ENCODE results near the gene RNF208.
"Not testable (repeated sequence)": the region's sequence is repeated elsewhere in the genome, so short reads cannot be mapped to it uniquely, and the experiment has no call there.

Gene RNF208, protein sequence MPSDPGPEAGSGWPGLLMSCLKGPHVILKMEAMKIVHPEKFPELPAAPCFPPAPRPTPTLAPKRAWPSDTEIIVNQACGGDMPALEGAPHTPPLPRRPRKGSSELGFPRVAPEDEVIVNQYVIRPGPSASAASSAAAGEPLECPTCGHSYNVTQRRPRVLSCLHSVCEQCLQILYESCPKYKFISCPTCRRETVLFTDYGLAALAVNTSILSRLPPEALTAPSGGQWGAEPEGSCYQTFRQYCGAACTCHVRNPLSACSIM

DNA sequence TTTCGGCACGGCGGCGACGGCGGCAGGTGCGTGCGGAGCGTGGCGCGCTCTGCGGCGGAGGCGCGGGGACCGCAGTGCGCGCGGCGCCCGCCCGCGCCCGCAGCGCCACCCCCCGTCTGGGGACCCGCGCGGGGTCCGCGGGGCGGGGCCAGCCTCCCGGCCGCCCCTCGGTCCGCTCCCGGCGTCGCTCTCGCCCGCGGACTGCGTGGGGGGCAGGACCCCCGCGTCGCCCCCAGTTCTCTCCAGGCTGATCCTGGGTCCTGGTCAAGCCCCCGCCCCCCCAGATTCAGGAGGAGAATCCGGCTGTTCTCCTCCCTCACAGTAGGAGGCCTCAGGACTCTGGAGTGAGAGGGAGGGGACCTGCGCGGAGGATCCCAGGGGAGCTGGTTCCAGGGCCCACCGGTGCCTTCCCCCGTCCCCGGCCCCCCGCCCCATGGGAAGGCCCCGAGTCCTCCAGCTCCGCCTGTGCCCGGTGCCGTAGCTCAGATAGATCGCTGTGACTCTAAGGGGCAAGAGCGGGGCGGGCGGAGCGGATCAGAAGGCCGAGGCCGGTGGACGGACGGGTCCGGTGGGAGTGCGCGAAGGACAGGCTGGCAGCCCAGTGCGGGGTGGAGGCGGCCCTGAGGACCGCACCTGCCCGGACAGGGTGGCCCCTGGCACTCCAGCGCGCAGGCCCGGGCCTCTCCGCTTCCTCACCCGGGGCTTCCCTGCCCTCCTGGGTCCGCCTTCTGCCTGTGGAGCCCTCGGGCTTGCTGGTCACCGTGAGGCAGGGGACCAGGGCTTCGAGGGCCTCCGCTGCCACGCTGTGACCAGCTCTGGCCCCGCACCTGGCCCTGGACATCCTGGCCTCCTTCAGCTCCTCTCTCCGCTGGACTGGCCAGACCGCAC lies at the start of gene RNF208:
Gene RNF208, minus strand, starts transcription at position 51 of the 888 bp plus-strand sequence. CDS start 1,028 bp downstream, outside the sequence.
- DNase-seq (ENCODE audit: low read depth in 2 of 2) = no peak

DNA sequence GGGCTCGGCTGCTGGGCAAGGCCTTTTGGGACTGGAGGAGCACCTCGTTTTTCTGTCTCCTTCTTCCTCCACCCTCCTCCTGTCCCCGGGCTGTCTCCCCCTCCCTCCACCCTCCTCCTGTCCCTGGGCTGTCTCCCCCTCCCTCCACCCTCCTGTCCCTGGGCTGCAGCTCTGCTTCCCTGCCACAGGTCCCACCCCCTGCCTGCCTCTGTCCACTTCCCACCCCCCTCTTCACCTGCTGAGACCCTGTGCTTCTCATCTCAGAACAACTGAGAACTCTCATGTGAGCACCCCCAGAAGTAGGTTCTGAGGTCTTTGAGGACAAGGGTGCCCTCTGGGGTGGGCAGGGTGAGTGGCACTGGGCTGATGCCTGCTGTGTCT lies 49.6 kb upstream of the RNF208 start:
- no peak for DNase-seq (ENCODE audit: low read depth in 2 of 2)

DNA sequence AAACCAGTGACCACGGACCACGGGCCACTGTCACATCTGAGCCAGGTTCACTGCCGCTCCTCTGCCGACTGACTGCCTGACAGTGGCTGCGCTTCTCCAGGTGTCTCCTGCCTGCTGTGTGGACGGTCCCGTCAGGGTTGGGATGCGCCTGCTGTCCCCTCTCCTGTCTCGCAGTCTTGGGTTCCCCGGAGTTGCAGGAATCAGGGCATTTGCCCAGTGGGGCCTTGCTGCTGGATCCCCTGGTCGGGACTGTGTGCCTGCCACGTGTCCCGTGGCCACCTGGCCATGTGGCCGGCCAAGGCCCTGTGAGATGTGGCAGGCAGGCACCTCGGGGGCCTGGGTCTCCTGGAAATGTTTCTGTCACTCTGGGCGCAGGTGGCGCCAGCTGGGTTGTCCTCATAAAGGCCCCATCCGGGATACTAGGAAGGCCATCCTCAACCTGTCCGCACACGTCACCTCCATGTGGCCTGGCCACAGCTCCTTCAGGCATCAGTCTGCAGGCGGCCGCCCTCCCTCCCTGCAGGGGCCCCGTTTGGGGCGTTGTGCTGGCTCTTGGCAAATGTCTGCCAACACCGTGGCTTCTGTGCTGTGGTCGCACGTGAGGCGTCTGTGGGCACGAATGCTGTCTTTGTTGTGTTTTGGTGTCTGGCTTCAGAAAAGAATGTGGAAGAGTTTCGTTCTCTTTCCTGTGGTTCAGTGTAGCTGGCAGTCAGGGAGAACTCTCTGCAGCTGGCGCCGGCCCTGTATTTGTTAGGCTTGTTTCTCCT lies 49.1 kb upstream of the RNF208 start:
- no peak for DNase-seq (ENCODE audit: low read depth in 2 of 2)

DNA sequence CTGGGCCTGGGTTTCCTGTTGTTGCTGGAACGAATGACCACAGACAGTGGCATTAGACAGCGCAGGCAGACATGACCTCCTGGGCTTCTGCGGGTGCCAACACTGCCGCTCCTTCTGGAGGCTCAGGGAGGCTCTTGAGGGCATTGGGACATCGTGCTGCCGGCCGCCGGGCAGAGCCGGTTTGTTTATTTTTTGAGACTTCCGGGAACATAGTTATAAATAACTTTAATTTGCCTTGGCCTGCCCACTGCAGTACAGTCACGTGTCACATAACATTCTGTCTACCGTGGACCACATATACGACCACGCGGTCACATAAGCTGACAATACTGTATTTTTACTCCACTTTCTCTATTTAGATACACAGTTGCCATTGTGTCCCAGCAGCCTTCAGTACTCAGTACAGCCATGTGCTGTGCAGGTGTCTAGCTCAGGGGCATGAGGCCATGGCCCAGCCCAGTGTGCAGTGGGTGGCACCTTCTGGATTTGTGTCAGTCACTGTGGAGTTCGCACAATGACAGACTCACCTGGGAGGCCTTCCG lies 47.3 kb upstream of the RNF208 start:
- DNase-seq (ENCODE audit: low read depth in 2 of 2) = no peak

DNA sequence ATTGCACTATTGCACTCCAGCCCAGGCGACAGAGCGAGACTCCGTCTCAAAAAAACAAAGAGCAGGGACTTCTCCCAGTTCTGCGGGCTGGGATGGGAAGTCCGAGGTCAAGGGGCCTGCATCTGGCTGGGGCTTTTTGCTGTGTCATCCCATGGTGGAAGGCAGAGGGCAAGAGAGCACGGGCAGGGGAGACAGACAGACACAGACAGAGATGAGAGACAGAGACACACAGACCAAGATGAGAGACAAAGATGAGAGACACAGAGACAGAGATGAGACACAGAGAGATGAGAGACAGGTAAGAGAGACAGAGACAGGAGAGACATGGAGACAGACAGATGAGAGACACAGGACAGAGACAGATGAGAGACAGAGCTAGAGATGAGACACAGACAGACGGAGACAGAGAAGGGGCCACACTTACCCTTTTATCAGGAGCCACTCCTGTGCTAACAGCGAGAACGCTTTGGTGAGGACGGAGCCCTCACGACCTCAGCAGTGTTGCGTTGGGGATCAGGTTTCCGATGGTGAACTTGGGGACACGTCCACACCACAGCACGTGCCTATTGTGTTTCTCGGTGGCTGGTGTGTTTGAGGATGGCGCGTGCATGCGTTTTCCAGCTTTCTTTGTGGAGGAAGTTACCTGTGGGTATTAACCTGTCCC lies 46.6 kb upstream of the RNF208 start:
- no peak for DNase-seq (ENCODE audit: low read depth in 2 of 2)

DNA sequence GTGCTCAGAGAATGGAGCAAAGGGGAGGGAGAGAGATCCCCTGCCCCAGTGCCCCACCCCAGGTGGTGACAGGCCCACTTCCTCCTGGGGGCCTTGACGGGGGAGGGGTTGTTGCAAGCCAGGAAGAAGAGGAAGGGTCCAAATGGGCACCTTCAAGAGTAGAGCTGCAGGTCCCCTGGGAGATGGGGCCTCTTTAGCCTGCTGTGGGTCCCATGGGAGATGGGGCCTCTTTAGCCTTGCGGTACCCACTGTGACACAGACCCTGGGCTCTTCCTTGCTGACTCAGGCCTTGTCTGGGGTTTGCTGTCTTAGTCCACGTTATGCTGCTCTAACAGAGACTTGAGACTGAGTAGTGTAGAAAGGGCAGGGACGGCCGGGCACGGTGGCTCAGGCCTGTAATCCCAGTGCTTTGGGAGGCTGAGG lies 45.9 kb upstream of the RNF208 start:
- DNase-seq (ENCODE audit: low read depth in 2 of 2) = no peak

DNA sequence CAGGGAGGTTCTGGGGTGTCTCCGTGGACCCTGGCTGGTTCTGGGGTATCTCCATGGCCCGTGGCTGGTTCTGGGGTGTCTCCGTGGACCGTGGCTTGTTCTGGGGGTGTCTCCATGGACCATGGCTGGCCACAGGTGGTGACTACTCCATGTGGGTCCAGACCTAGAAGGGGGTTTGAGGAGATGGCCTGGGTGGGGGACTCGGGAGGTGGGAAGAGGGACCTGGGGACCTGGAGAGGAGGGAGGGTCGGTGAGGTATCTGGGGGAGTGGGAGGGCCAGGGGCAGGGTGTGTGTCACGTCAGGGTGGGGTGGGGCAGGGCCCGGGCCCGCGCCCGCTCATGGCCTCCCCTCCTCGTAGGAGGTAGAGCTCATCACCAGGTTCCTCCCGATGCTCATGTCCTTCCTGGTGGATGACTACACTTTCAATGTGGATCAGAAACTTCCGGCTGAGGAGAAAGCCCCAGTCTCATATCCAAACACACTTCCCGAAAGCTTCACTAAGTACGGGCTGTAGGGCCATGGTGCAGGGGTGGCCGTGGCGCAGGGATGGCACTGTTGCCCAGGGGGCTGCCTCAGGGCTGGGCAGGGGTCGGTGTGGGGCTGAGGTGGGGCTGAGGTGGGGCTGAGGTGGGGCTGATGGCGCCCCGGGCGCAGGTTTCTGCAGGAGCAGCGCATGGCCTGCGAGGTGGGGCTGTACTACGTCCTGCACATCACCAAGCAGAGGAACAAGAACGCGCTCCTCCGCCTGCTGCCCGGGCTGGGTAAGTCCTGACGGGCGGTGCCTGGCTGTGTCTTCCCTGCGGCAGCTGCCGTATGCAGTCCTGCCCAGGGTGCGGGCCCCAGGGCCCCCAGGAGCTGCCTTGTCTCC lies 44.8 kb upstream of the RNF208 start:
- no peak for DNase-seq (ENCODE audit: low read depth in 2 of 2)

DNA sequence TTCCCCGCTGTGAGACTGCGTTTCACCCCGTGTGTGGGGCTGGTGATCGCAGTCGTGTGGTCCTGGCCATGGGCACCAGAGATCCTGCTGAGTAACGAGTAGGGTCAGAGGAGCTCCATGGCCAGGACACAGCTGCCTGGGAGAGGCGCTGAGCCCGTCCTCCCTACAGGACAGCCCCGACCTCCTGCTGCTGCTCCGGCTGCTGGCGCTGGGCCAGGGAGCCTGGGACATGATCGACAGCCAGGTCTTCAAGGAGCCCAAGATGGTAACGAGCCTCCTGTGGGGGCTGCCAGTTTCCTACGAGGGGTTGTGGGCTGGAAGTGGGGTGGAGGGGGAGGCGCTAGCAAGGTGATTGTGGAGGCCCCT lies 44.1 kb upstream of the RNF208 start:
- no peak for DNase-seq (ENCODE audit: low read depth in 2 of 2)

DNA sequence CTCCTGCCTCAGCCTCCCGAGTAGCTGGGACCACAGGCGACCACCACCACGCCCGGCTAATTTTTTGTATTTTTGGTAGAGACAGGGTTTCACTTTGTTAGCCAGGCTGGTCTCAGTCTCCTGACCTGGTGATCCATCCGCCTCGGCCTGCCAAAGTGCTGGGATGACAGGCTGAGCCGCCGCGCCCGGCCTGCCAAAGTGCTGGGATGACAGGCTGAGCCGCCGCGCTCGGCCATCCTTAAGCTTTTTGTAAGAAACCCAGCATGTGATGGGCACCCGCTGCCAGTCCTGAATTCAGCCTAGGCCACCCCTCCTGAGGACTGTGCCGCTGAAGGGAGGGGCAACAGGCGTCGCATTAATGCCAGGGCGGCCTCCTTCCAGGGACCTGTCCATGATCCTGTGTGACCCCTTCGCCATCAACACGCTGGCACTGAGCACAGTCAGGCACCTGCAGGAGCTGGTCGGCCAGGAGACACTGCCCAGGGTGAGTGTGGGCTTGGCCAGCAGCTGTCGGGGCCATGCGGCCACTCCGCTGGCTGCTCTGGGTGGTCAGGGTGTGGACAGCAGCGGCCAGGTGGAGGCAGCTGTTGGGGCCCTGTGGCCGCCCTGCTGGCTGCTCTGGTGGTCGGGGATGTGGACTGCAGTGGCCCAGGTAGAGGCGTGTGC lies 43.6 kb upstream of the RNF208 start:
- DNase-seq (ENCODE audit: low read depth in 2 of 2) = no peak

DNA sequence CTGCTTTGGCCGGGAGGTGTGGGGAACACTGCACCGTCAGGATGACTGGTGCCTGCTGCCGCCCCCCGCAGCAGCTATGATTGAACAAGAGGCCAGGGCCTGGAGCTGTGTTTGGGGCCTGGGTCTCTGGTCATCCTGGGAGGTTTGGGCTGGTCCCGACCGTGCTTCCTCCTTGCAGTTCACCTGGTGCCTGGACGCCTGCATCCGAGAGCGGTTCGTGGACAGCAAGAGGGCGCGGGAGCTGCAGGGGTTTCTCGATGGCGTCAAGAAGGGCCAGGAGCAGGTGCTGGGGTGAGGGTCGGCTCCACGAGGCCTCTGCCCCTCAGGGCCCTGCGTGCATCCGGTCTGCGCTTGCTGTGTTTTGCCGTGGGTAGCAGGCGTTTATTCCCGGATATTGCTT lies 42.0 kb upstream of the RNF208 start:
- no peak for DNase-seq (ENCODE audit: low read depth in 2 of 2)

DNA sequence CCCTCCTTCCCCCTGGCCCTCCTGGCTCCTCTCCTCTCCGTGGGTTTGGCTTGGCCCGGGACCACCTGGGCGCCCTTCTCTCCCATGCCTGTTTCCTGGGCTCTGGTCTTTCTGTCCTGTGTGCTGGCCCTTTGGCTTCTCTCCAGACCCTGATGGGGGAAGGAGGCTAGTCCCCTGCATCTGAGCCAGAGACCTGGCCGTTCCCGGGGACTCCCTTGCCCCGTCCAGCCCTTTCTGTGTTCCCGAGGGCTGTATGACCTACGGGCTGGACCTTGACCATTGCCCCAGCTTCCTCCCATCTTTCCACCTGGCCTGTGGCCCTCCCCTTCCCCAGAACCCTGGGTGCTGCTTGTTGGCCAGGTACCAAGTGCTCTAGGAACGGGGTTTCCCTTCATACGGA lies 41.5 kb upstream of the RNF208 start:
- DNase-seq (ENCODE audit: low read depth in 2 of 2) = no peak

DNA sequence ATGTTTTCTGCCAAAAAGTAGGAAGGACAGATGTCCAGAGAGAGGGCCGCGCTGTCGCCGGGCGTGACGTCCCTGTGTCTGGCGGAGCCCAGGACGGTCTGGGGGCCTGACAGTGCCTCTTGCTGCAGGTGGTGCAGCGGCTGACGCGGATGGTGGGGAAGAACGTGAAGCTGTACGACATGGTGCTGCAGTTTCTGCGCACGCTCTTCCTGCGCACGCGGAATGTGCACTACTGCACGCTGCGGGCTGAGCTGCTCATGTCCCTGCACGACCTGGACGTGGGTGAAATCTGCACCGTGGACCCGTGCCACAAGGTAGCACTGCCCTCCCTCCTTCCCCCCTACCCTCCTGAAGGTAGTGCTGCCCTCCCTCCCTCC lies 40.9 kb upstream of the RNF208 start:
- DNase-seq (ENCODE audit: low read depth in 2 of 2) = no peak

DNA sequence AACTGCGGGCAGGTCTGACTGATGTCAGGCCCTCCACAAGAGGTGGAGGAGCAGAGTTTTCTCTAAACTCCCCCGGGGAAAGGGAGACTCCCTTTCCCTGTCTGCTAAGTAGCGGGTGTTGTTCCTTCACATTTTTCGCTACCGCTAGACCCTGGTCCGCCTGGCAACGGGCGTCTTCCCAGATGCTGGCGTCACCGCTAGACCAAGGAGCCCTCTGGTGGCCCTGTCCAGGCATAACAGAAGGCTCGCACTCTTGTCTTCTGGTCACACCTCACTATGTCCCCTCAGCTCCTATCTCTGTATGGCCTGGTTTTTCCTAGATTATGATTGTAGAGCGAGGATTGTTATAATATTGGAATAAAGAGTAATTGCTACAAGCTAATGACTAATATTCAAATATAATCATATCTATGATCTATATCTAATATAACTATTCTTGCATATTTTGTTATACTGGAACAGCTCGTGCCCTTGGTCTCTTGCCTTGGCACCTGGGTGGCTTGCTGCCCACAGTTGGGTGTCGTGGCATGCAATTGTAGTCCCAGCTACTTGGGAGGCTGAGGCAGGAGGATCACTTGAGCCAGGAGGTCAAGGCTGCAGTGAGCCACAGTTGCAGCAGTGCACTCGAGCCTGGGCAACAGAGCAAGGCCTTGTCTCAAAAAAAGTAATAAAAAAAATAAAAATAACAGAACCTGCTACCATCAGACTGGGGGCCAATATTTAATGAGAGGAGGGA lies 40.3 kb upstream of the RNF208 start:
- not testable (repeated sequence) for DNase-seq (ENCODE audit: low read depth in 2 of 2)

DNA sequence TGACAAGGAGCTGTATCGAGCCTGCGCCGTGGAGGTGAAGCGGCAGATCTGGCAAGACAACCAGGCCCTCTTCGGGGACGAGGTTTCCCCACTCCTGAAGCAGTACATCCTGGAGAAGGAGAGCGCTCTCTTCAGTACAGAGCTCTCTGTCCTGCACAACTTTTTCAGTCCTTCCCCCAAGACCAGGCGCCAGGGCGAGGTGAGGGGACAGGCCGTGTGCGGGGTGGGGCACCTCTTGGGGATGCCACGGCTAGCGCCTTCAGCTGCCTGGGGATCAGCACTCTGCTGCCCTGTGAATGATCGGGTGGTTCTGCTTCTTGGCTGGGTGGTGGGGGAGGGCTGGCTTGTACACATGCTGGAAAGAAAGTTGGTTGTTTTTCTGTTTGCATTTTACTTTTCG lies 34.8 kb upstream of the RNF208 start:
- DNase-seq (ENCODE audit: low read depth in 2 of 2) = no peak

DNA sequence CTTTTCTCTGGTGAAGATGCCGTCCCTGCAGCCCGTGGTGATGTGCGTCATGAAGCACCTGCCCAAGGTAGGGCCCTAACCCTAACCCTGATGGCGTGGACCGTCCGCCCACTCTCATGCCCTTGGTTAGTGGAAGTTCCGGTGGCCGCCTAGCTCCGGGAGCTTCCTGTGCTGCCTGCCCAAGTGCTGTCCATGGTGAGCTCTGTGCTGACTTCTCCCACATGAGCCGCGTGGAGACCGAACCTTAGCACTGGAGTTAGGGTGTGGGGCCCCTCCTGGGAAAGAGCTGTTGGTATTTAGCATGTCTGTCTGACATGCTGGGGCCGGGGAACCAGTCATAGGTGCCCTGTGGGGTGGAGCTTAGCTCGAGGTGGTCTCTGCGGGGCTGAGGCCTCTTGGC lies 34.3 kb upstream of the RNF208 start:
- no peak for DNase-seq (ENCODE audit: low read depth in 2 of 2)

DNA sequence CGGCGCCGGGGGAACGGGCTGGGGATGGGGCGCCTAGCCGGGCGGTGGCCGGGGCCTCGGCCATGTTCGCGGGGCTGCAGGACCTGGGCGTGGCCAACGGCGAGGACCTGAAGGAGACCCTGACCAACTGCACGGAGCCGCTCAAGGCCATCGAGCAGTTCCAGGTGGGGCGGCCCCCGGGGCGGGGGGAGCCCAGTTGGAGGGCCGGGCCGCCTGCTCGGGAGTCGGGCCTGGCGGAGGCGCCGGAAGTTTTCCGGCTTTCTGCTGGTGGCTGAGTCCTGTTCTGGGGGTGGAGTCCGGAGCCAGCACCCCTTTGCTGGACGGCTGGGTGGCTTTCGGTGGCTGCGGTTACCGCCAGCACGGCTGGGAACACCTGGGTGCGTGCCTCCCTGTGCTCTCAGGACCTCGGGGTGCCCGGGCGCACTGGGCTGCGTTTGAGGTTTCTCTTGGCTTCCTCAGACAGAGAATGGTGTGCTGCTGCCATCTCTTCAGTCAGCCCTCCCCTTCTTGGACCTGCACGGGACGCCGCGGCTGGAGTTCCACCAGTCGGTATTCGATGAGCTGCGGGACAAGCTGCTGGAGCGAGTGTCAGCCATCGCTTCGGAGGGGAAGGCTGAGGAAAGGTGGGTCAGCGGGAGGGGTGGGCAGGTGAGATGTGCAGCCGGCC lies 33.5 kb upstream of the RNF208 start:
- peak in 1 of 2 donors; percentile 21 for DNase-seq (ENCODE audit: low read depth in 2 of 2)

DNA sequence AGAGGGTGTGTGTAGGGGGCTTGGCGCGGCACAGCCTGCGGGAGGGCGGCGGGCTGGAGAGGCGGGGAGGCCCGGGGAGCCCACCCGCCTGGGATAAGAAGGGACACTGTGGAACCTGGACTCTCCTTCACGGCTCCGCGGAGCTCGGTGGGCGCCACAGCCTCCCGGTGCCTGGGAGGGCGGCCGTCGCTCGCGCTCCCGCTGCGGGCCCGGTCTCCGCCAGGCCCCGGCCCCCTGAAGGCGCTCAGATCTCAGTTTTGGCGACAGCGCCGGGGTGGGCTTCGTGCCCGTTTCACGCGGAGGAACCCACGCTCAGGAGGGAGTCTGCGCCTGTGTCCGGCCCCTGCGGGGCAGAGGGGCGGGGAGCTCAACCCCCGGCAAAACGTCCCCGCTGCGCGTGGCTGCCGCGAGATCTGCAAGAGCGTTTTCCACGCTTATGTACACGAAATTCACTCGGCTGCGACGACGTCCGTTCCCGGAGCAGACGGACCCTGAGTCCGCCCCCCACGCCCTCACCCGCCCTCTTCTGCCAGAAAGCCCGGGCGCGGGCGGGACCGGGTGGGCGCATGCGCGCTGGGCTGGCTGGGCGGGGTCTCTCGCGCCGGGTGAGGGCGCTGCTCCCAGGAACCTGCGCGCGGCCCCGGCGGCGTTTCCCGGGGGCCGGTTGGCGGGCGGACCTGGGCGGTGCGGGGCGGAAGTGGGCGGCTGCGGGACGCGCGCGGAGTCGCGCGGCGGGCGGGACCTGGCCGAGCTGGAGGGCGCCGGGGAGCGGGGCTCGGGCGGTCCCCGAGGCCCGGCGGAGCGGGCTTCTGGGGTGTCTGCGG lies 32.8 kb upstream of the RNF208 start, which contains the start of gene NELFB:
Gene NELFB, plus strand, starts transcription at position 704 of the 824 bp plus-strand sequence.
- DNase-seq (ENCODE audit: low read depth in 2 of 2) = peak; percentile 94 to 97
